HG03558 (cell line): ENCODE data around the gene HOXA6.

Source experiments
- ATAC-seq: cut with Tn5 transposase; IDR thresholded peaks from one replicate; pipeline ENCODE4 v1.9.1; 2021; ENCODE audit warnings: moderate number of reproducible peaks; ENCODE audit not compliant: unreplicated experiment; ENCODE audit errors: extremely low read depth

The HOXA6 gene

DNA sequence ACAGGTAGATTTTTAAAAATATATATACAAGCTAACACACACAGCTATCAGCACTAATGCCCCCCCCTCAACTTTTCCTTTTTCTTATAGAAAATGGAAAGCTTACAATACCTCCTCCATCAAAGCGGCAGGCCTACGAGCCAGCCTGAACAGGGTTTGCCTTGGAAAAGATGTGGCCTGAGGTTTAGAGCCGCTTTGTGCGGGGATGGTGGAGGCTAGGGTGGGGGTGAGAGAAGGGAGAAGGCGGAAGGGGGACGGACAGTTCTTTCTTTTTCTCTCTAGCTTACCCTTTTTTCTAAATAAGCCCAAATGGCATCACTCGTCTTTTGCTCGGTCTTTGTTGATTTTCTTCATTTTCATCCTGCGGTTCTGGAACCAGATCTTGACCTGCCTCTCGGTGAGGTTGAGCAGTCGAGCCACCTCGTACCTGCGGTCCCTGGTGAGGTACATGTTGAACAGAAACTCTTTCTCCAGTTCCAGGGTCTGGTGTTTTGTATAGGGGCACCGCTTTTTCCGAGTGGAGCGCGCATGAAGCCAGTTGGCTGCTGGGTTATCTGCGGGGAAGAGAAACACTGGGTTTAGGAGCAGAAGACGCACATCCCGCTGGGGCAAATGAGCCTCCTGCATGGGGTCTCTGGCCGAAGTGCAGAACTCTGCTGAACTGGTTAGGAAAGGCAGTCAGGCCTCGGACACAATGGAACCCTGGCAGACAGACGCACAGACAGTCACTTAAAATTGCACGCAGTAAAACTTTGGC, 15.9 kb upstream of the HOXA6 start:
- ATAC-seq = no peak

DNA sequence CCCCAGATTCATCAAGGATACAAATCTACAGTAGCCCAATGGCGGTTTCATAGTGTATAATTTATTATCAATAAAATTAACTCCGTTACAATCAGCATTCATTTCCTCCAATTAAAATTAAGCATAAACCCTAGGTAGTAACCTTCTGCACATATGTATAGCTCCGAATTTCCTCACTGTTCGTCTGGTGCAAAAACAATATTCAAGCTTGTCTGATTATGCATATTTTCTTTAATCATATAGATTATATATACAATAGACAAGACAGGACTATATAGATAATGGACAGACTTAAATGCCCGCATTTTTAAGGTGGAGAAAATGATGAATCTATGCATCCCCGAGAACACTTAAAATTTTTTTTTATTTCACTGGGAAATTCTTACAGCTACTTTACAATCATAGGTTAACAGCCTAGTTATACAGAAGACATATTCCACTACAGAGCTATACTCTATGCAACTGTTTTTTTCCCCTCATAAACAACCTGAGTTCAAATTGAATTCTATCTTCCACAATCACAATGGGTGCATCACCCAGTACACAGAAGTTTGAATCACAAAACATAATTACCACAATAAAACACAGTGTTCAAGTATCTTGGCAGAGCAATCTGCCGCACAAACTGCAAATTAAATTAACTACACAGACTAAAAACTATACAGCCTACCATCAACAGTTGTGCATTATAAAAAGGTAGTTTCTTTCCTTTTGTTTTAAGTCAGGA, 15.2 kb upstream of the HOXA6 start:
- no peak for ATAC-seq

DNA sequence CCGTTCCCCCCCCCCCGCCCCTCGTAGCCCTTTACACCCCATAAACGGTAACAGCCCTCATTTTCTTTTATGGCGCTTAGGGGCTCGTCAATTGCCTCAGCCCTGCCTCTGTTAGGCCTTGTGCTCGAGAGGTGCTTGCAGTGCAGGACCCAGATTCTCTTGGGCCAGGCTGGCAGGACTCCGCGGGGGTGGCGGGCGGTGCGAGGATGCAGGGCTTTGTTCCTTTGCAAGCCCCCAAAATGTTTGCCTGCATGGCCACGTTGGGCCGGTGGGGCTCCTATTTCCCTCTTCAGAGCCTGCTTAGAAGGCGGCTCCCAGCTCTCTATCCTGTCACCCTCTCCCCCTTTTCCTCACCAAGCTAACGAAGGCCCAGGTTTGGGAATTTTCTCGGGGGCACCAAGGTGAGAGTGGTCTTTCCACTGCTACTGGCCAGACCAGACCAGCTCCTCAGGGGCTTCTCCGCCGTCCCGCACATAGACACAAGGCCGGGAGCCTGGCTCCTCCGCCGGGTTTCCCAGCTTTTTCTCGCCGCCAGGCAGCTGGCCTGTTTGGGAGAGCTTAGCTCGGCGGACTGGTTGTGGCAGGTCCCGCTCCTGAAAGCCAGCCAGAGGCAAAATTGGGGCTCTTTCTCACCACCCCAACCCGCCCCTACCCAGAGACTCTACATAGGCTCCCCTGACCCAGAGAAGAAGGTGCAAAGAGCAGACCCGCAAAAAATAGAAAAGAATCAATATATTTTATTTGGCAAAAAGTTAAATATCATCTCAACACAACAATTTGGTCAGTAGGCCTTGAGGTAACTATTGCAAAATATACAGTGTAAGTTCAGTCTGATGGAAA, 14.4 kb upstream of the HOXA6 start:
- no peak for ATAC-seq

DNA sequence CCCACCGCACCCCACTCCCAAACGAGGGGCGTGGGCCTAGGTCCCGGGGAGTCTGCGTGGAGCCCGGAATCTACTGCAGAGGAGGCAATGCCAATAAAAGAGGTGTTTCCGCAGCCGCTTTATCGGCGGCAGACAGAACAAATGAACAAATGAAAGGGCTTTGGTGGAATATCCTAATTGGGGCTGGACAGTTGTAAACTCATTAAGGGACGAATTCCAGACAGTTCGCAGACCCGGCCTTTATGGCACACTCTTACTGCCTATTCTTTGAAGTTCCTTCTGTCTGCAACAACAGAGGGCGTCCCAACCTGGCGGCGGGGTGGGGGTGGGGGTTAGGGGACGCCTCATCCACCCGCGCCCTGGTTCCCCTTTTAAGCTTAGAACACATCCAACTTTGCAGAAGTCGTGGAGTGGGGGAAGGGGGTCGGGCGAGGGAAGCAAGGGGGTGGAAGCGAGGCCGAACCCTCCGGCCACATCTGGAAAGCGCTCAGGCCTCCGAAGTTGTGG, 13.7 kb upstream of the HOXA6 start:
- ATAC-seq = no peak

DNA sequence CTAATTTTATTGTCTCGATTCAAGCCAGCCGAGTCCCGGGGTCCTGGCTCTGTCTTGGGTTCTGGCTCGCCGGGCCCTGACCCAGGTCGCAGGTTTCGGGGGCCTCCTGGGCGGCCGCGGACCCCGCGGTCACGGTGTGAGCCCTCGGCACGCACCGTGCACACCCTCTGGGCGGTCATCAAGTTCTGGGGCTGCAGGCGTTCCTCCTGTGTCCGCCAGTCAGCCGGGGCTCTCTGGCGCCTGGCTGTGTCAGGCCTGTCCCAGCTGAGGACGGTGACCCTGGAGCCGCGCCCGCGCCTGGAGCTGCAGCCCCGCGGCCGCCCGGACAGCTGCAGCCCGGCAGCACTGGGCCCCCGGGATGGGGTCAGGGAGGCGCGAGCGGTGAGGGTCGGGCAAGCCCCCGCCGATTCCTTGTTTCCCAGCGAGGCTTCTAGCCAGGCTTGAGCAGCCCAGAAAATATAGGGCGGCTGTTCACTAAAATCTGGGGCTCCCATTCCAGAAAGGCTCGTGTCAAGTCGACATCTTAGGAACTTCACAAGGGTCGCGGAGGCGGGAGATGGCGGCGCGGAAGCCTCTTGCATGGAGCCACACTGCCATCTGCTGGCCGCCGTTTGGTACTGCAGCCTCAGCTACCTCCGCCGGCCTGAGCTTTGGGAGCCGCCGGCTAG, 13.1 kb upstream of the HOXA6 start:
- no peak for ATAC-seq

DNA sequence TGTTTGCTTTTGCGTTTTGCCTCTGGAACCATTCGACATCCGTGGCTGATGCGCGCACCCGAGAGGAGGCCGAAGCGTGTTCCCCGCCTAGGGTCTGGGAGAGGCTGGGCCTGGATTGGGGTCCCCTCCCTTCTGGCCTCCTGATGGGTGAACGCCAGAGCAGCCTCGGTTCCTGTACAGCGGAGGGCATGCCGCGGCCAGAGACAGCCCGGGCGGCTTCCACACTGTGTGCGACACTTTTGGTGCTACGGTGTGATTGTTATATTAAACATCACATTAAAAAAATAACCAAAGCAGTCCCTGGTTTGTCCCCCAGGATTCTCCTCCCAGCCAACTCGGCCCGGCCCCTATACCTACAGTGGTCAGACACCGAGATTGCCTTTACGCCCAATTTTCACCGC, 12.6 kb upstream of the HOXA6 start:
- ATAC-seq = no peak

DNA sequence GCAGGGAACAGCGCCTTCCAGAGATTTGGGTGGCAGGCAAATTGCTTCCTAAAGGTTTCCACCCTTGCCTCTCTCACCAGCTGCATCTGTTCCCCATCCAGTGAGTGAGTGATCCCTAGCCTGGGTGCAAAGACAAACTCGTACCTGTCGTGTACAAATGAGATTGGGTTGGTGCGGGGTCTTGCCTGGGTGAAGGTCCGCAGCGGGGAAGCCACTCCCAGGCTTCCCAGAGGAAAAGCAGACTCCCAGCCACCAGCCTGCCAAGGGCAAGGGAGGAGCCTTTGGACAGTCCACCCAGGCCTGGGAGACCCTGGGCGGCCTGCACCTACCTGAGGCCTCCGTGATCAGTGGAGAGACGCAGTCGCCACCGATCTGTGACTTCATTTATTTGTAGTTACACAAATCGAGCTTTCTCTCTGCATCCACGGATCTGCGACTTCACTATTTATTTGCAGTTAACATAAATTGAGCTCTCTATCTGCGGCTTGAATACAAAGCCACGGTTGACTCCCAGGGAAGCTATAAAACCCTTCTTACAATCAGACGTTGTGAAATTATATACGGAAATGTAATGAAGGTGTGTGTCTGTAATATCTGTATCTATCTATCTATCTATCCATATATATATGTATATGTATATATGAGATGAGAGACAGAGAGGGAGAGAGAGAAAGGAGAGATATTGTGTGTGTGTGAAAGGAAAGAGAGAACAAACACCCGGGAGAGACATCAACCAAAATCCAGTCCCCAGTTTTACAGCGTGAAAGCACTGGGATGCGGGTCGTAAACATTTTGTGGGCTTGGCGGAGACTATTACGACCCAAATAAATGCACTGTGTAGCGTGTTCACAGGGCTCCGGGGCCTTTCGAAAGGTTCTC, 11.9 kb upstream of the HOXA6 start:
- ATAC-seq = no peak

DNA sequence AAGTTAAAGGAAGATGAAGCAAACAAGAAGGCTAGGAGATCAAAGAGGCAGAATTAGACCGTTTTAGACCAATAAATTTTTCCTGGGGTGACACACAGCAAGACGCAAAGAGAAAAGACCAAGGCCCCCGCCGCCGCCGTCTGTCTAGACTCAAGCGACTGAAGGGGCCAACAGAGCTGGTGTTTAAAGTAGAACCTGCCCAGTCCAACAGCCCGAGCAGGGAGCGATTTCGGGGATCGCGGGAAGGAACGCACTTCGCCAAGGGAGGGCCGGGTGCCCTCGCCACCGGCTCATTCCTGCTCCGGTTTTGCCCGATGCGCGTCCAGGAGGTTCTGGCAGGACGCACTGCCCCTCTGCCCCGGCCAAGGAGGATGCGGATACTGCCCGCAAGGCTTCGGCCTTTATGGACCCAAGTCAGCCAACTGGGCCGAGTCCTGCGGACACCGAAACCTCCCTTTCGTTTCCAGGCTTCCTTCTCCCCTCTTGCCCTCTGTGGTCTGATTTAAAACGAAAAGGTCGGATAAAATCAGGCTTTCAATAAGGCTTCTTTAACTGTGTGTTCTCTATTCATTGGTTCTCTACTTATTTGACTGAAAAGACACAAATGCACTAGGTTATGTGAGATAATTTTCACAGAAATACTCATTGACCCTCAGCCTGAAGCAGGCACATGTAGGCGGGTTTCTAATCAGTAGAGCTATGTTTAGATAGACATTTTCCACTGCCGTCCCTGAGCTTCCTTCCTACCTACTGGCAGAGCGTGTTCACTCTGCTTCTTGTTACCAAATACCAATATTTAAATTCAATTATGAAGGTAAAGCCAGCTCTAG, 11.1 kb upstream of the HOXA6 start:
- no peak for ATAC-seq

DNA sequence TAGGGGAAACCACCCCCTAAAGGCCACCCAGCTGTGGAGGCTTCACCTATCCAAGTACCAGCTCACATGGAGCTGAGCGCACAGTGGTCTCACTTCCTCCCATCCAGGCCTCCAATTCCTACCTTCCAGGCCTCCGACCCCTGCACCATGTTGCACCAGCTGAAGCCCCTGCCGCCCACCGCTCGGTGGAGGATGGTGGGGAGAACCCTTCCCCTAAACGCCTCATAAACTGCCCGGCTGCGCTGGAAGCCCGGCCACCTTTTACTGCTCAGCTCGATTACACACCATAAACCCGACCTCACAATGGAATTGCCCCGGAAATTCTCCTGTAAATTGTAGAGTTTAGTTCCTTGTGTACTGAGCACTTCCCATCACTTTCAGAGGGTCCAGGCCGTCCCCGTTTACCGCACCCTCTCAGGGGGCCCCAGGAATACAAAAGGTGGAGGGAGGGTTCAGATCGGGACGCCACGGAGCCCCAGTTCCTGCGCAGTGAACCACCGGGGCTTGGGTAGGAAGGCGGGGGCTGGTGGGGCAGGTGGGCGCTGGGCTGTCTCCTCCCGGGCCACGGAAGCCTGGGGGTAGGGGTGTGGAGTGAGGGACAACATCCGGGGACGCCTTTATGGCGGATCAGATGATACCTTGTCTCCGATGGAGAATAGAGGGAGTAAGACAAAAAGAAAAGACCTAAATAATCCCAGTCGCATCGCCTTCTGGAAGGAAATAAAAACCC, 10.3 kb upstream of the HOXA6 start:
- no peak for ATAC-seq

DNA sequence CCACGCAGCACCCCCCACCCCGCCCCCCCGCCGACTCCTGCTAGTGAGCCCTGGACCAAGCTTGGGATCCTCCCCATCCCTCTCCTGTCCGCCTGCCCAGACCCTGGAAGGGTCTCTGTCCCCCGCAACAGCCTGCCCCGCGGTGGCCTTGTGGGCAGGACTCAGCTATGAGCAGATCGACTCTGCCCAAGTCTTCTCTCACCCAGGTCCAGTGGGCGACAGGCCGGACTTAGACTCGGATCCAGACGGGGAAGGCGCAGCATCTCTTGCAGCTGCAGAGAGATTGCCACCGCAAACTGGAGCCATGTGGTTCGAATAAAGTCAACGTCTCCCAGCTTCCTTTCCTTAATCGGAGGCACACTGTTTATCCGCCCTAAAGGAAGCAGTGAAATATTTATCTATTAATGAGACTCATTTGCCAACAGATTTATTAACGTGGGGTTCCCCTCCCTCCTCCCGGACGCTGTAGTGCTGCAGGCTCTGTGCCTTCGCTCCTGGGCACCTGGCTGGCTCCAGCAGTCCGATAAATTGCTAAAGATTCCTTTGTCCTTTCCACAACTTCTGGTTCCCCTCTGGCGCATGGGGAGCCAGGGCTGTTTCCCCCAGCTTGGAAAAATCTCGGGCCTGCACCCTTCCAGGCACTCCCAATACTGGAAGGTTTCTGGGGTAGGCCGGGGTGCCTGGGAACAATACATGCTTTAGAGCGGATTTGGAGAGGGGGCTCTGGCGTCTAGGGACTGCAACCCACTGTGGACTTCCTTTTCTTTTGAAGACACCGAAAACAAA, 9.5 kb upstream of the HOXA6 start:
- ATAC-seq = no peak

DNA sequence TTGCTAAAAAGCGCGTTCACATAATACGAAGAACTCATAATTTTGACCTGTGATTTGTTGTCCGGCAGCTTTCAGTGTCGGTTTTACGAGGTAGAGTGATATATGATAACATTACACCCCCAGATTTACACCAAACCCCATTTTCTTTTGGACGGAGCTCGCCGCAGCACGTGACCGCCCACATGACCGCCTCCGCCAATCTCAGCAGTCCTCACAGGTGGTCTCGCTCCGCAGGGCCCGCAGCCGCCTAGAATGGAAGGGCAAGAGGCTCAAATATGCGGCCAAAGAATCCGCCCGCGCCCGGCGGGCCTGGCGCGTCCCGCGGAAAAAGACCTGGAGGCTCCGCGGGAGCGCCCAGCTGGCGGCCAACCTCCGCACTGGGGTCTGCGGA, 8.9 kb upstream of the HOXA6 start, which contains the start of gene HOXA7:
Gene HOXA7 (minus strand): TSS at position 168 of the 391 bp plus-strand sequence. CDS start 130 bp downstream, at position 38.
- no peak for ATAC-seq

DNA sequence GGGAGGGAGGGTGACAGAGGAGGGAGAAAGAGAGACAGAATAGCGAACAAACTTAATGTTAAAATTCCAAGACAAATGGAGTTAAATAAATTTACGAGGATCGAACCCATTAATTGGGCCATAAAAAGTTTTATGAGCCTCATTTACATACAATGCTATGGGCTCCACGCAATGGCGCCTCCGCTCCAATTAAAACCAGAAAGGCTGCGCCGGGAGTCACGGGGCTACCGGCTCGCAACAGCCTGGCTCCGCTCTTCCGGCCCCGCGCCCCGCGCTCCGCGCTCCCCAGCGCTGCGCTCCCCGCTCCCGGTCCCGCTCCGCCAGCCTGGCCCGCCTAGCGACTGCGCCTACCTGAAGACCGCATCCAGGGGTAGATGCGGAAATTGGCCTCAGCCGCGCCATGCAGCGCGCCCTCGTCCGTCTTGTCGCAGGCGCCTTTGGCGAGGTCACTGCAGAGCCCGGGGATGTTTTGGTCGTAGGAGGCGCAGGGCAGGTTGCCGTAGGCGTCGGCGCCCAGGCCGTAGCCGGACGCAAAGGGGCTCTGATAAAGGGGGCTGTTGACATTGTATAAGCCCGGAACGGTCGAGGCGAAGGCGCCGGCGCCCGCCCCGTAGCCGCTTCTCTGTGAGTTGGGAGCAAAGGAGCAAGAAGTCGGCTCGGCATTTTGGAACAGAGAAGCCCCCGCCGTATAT, 8.4 kb upstream of the HOXA6 start:
- no peak for ATAC-seq

DNA sequence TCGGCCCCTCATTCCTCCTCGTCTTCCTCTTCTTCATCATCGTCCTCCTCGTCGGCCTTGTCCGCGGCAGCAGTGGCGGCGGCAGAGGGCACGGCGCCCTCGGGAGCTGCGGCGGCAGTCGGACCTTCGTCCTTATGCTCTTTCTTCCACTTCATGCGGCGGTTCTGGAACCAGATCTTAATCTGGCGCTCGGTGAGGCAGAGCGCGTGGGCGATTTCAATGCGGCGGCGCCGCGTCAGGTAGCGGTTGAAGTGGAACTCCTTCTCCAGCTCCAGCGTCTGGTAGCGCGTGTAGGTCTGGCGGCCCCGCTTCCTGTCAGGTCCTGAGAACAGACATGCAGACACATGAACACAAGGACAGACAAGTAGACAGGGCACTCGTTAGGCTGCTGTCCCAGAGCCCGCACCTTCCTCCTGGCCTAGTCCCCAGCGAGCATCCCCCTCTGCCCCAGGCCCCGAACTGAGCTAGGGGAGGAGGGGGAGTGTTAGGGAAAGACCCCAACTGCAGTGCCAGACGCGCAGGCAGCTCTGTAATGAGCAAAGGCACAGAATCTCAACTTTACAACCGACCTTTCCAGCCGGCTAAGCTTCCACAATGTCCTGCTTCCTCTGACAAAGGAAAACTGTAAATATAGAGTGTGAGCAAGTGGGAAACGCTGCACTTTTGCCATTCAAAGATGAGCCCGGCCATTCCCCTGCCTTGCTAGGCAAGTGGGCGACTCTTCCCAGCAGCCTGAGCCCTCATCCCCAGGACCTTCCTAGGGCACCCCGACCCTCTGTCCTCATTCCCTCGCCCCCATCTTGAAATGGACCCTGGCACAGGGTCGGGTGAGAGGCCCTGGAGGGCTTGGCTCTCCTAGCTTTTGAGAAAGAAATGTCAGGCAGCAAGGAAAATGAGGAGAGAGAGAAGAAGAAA, 7.6 kb upstream of the HOXA6 start:
- no peak for ATAC-seq

DNA sequence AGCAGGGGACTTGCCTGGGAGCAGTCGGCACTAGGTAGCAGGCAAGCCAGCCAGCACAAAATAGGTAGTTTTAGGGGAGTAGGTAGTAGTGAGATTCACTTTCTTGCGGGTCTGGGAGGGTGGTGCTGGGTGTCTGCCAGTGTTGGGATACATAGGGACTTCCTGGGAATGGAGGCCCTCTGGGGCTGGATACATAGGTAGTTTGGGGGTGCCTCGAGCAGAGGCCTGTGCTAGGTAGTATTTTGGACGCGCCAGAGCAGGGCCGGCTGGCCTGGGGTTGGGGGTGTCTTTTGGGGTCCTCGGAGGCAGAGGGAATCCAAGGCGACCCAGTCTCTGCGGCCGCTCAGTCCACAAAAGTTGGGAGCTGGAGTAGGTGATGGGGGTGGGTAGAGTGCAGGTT, 6.8 kb upstream of the HOXA6 start:
- ATAC-seq = no peak

DNA sequence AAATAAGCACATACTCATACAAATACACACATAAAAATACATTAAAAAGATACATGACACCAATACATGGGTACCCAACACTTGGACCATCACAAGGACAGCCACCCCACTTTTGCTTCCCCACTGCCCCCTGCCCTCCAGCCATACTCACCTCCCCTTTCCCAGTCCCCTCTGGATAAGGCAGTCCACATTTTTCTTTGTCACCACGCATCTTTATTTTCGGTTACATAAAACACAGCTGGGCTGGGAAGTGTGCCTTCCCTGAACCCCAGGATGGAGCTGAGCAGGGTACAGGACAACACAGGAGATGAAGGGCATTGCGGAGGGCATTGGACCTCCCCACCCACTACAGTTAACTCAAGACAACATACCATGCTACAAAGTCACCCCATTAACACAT, 6.0 kb upstream of the HOXA6 start:
- no peak for ATAC-seq
